Effector CD4-positive, alpha-beta T cell (primary cell): ENCODE data around the gene CYP2U1.
A peak's percentile ranks its signal among the peaks of the same experiment; 100 is the strongest.
"Not testable (repeated sequence)": the region's sequence is repeated elsewhere in the genome, so short reads cannot be mapped to it uniquely, and the experiment has no call there.

Source experiments
- DNase-seq: peaks from one replicate; pipeline ENCODE4 v3.0.0-alpha.2; 2020

Gene CYP2U1

DNA sequence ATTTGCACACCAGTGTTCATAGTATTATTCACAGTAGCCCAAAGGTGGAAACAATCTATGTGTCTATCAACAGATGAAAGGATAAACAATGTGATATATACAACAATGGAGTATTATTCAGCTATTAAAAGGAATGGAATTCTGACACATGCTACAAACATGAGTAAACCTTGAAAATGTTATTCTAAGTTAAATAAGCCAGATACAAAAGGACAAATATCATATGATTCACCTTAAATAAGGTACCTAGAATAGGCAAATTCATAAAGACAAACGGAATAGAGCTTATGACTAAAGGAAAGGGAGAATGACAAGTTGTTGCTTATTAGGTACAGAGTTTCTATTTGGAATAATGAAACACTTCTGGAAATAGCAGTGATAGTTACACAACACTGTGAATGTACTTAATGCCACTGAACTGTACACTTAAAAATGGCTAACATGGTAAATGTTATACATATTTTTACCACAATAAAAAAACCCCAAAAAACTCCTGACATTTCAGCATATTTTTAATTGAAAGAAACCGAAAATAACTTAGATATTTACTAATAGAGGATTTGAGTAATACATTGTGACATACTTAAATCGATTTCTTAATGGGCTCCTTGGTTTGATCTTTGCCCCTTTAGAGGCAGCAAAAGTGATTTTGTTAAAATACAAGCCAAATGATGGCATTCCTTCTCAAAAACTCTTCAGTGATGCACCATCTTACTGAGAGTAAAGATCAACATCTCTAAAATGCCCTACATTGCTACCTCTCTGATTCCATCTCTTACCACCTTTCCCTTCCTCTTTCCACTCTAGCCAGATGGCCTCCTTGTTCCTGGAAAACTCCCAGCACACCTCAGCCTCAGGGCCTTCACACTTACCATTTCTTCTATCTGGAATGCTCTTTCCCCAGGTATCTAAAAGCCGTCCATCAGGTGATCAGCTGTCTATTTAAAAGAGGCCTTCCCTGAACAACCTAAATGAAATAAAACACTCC is 8.6 kb upstream of the CYP2U1 start:
- DNase-seq: no peak

DNA sequence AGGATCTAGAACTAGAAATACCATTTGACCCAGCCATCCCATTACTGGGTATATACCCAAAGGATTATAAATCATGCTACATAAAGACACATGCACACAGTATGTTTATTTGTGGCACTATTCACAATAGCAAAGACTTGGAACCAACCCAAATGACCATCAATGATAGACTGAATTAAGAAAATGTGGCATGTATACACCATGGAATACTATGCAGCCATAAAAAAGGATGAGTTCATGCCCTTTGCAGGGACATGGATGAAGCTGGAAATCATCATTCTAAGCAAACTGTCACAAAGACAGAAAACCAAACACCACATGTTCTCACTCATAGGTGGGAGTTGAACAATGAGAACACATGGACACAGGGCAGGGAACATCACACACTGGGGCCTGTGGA is 5.6 kb upstream of the CYP2U1 start:
- not testable (repeated sequence) for DNase-seq

DNA sequence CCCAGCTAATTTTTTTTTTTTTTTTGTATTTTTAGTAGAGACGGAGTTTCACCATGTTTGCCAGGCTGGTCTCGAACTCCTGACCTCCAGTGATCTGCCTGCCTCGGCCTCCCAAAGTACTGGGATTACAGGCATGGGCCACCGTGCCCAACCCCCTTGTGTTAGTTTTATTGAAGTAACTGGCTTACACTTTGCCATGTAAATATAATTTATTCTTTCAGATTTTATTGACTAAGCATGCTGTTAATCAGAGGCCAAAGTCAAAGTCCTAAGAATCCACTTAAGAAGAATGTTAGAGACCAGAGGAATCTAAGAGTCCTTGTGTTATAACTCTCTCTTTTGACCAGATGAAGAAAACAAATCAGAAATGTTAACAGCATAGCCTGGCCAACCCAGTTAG is 4.5 kb upstream of the CYP2U1 start:
- not testable (repeated sequence) for DNase-seq

DNA sequence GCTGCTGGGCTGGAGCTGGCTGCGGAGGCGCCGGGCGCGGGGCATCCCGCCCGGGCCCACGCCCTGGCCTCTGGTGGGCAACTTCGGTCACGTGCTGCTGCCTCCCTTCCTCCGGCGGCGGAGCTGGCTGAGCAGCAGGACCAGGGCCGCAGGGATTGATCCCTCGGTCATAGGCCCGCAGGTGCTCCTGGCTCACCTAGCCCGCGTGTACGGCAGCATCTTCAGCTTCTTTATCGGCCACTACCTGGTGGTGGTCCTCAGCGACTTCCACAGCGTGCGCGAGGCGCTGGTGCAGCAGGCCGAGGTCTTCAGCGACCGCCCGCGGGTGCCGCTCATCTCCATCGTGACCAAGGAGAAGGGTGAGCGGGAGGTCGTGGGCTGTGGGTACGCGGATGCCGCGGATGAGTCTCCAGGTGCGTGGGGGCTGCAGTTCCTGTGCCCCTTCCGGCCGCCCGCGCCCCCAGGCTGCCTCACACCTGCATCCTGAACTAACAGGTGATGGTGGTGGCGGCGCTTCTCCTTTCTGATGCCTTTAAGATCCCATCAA is 499 bp downstream of the CYP2U1 start:
- peak; percentile 11 for DNase-seq

DNA sequence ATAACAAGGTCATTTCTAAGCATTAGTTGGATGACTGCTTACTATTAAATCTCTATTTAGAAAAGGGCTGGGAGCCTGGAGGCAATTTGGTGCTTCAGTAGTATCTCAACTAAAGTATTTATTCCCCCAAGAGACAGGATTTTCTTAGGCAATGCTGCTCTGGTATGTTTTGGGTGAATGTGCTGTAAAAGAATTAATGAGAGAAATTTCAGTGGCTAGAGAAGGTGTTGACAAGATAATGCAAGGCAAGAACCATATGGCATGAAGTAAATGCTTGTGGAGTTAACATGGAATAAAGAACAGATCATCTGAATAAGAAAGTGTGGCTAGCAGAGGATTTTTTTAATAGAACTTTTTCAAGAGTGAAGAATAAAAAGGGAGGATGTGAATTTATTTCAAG is 3.9 kb downstream of the CYP2U1 start:
- DNase-seq: no peak

DNA sequence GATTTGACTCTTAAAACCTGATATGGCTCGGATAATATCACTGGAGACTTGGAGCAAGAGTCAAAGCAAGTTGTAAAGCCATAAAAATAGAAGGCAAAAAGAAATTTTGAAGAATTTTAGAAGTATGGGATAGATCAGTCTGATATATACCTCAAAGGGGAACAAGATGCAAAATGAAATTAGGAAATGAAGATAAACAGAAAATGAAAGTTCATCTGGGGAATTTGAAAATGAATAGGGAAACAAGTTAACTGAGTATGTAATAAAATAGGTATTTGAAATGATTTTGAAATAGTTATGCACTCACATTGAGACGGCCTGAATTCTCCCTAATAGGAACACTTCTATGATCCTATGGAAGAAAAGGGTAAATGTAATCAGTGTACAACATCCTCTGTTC is 5.7 kb downstream of the CYP2U1 start:
- DNase-seq: no peak

DNA sequence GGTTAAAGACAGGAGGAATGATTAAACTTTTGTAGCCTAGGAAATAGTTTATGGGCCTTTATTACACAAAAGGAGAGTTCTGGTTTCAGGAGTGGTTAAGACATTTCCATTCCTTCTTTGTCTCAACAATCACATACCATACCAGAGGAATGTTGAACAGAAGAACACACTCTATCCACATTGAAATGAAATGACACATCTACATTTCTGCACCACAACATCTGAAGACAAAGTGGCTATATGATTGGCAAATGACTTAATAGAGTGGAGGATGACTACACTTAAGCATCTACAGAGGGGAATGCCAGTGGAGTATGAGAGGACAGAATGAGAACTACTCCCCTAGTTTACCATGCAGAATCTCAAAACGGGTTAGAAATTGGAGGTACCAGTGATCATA is 8.0 kb downstream of the CYP2U1 start:
- DNase-seq: no peak

DNA sequence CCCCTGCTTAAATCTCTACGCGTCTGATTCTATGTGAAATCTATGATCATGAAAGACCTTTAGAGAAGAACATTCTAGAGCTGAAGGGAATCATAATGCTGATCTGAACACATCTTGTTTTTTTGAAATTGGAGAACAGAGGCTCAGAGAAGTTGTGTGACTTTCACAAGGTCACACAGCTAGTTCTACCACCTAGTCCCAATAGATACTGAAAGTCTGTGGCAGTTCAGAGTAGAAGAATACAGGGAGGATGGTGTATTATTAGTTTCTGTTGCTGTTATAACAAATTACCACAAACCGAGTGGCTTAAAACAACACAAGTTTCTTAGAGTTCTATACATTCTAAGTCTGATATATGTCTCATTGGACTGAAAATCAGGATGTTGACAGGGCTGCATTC is 14.5 kb downstream of the CYP2U1 start:
- DNase-seq: no peak

DNA sequence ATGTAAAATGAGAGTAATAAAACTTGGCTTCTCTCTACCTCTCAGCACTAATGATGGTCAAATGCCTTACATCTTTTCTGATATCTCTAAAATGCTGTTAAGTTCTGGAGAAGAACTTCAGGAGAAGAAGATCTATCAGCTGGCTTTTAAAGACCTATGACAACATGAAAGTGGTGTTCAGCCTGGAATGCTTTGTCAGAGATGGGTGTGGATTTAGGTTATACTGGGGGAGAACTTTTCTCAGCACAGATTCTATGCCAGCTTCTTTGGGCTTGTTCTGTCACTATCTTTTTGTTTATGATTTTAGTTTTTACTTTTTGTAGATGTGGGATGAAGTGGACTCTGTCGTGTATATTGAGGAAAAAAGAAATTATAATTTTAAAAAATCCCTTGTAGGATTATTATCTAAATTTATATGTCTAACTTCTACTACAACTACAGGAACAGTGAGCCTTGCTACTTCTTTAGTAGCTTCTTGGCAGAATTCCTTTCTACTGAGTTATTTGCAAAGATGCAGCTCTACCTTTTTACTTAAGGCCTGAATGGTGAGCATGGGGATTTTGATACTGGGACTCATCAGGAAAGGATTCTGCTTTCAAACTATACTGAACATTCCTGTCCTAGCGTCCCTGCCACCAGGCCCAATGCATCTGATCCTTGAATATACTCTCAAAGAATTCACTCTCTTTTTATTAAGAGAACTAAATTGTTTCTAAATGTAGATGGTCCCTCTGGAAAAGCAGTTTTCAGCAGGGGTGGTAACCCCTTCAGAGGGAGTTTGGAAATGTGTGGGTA is 19.6 kb downstream of the CYP2U1 start:
- DNase-seq: no peak

DNA sequence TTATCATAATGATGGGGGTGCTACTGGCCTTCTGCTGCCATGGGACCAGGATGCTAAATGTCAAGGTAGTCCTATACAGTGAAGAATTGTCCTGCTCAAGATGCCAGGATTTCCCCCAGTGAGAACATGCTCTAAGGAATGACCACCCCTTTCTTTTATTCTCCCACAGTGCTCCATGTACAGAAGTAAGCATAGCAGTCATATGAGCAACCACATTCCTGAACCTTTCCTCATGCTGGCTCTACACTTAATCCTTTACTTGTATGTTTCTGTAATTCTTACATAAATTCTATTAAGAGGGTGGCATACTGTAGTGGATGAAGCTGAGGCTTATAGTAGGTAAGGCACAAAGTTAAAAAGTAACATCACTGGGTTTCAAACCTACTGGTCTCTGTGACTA is 20.2 kb downstream of the CYP2U1 start:
- DNase-seq: no peak

DNA sequence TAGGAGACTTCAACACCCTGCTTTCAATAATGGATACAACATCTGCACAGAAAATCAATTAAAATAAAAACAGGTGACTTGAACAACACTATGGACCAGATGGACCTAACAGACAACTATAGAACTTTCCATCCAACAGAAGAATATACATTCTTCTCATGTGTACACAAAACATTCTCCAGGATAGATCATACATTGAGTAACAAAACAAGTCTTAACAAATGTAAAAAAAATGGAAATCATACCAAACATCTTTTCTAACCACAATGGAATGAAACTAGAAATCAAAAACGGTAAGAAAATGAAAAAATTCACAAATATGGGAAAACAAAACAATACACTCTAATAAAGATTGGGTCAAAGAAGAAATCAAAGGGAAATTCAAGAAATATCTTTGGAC is 24.7 kb downstream of the CYP2U1 start:
- DNase-seq: no peak

DNA sequence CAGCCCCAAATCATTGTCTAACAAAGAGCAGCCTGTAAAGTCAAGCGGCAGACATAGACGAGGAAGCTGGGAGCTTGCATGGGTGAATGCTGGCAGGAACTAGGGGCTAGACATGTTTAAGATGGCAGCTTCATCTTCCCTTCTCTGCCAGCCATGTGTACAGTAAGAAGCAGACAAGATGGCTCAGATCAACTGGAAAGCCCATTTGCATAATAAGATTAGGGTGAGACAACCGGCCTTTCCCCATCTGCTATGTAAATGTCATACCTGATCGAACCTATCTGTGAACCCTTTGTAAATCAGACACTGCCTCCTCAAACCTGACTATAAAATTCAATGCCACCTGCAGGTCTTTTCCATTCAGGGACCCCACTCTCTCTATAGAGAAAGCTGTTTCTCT is 35.6 kb downstream of the CYP2U1 start:
- no peak for DNase-seq

DNA sequence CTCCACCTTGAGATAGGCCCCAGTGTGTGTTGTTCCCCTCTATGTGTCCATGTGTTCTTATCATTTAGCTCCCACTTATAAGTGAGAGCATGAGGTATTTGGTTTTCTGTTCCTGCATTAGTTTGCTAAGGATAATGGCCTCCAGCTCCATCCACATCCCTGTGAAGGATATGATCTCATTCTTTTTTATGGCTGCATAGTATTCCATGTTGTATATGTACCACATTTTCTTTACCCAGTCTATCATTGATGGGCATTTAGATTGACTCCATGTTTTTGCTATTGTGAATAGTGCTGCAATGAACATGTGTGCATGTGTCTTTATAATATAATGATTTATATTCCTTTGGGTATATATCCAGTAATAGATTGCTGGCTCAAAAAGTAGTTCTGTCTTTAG is 36.2 kb downstream of the CYP2U1 start:
- DNase-seq: not testable (repeated sequence)

DNA sequence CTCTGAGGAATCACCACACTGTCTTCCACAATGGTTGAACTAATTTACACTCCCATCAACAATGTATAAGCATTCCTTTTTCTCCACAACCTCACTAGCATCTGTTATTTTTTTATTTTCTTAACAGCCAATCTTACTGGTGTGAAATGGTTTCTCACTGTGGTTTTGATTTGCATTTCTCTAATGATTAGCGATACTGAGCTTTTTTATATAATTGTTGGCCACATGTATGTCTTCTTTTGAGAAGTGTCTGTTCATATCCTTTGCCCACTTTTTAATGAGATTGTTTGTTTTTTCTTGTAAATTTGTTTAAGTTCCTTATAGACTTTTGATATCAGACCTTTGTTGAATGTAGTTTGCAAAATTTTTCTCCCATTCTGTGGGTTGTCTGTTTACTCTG is 36.6 kb downstream of the CYP2U1 start:
- DNase-seq: not testable (repeated sequence)

DNA sequence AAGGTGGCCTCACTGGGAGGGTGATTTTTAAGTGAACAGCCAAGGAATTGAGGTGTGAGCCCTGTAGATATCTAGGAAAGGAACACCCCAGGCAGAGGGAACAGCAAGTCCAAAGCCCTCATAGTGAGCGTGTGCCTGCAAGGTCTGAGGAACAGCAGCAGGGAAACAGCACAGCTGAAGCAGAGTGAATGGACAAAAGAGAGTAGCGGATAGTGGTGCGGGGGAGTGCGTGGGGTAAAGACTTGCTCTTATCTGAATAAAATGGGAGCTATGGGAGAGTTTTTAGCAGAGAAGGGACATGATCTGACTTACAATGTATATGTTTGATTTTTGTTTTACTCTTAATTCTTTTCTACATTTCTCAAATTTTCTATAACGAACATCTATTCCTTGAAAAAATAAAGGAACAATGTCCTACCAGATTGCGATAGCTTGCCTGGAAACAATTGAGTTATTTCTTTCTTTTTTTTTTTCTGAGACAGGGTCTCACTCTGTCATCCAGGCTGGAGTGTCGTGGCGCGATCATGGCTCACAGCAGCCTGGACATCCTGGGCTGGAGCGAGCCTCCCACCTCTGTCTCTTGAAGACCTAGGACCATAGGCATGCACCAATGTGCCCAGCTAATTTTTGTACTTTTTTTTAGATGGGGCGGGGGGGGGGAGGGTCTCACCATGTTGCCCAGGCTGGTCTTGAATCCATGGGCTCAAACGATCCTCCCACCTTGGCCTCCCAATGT is 38.9 kb downstream of the CYP2U1 start:
- no peak for DNase-seq

DNA sequence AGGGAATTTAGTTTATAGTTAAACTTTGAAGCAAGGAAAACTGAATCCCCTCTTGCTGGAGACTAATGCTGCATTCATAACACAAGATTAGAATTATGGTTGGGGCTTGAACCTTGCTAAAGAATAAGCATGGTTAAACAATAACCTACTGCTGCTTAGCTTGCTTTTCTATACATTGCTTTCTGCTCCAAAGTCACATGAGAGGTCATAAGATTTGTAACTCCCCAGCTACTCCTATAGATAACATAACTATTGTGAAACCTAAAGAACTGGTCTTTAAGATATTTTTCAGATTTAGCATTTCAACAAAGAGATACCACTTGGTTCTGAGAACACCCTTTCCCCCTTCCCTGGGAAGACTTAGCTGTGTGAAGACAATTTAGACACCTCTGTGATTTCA is 41.3 kb downstream of the CYP2U1 start:
- no peak for DNase-seq

DNA sequence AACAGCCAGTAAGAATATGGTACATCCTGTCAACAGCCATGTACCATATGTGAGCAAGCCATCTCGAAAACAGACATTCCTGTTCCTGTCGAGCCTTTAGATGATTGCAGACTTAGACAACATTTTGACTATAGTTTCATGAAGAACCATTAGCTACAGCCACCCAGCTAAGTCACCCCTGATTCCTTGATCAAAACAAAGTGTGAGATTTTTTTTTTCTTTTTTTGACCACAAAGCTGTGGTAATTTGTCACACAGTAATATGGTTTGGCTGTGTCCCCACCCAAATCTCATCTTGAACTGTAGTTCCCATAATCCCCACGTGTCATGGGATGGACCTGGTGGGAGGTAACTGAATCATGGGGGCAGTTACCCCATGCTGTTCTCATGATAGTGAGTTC is 43.2 kb downstream of the CYP2U1 start:
- no peak for DNase-seq

DNA sequence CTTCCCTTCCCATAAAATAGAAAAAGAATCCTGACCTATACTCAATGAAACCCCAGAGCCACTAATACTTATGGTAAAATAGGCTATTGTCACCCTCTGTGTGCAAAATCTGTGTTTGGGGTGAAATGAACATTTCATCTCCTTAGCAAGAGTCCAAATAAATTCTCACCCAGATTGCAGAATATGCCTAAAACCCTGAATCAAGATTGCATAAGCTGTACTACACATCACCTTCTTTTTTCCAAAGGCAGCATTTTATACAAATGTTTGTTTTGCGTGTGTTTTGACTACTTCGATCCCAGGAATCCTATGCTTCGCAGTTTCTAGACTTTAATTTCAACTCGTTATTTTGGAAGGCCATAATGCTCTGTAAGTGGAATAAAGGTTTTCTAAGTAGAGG is 46.1 kb downstream of the CYP2U1 start:
- no peak for DNase-seq

DNA sequence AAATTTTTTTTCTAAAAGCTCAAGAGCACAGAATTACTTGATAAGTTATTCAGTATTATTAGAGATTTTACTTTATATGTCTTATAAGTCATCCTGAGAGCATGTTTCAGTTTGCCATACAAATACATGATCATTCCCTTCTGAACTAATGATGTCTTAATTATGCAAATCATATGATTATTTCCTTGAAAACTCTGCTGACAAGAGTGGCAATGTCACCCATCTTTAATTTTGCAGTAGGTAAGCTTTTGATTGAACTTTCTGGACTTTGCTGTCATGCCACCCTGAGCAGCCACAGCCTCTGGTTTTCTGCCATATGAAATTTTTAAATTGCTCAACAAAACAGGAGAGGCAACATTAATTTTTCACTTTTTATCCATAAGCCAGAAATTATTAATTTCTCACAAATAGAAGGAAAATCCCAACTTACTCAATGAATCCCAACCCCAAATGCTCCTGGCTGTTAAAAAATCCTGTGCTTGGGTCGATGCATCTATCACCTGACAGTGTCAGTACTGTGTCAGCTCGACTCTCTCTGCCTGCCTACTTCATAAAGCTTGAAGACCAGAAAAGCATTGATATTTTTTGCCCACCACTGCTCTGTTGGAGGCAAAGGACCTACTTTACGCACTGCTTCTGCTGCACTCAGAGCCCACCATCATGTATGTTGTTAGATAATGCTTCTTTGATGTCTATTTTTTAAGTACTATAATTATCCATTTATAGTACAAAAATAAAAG is 46.8 kb downstream of the CYP2U1 start:
- no peak for DNase-seq

DNA sequence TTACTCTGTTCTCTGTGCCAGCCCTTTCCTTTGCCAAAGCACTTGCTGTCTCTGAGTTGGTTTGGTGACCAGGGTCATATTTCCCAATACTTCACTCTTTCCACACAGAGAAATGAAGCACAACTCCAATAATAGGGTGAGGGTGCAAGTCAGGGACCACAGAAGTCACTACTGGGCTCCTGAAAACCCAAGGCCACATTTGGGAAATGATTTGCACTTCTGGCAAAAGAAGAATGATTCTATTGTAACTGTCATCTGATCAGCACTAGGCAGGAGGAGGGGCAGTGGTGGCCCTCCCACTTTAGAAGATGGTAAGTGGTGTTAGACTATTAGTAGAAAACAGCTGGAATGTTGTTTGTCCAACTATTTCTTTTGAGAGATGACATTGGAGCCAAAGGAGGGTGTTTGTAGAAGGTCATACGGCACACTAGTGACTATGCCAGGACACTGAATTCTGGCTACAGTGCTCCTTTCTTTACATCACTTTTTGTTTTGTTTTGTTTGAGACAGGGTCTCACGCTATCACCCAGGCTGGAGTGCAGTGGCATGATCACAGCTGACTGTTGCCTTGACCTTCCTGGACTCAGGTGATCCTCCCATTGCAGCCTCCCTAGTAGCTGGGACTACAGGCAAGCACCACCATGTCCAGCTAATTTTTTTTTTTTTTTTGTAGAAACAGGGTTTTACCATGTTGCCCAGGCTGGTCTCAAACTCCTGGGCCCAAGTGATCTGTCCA is 47.5 kb downstream of the CYP2U1 start:
- DNase-seq: no peak
